Measurements from ENCODE around the gene BTBD9. TPM values are rescaled to one million over a fixed set of nuclear protein-coding genes. Genes with fewer than 3 reads are reported as not detected.

Gene BTBD9
- total RNA-seq, 4 donors from 2014 or later = 17.3 to 50.3 (median 37.8) TPM

DNA sequence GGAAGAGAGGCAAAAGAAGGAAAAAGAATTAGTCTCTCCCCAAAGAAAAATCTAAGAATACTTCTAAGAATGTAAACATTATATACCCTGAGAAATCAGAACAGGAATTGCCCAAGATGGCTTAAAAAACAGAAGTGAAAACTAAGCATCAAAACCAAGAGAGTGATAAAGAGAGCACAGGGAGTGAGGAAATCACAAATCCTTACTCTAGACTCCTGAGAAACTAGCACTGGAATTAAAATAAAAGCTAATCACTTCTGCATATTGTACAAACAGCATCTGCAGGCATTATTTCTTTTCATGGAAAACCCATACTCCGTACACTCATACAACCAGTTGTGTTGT is 285.7 kb downstream of the BTBD9 start:
- Histone ChIP-seq H3K4me3 (no peak overlapping the region), H3K27ac (no peak overlapping the region), H3K27me3 (no peaks in the 10 kb centered on the region), H3K36me3 (no peaks in the 10 kb centered on the region), H3K4me1 (no peaks in the 10 kb centered on the region), H3K9me3 (no peaks in the 10 kb centered on the region)
- TF ChIP-seq, protein P1, sequence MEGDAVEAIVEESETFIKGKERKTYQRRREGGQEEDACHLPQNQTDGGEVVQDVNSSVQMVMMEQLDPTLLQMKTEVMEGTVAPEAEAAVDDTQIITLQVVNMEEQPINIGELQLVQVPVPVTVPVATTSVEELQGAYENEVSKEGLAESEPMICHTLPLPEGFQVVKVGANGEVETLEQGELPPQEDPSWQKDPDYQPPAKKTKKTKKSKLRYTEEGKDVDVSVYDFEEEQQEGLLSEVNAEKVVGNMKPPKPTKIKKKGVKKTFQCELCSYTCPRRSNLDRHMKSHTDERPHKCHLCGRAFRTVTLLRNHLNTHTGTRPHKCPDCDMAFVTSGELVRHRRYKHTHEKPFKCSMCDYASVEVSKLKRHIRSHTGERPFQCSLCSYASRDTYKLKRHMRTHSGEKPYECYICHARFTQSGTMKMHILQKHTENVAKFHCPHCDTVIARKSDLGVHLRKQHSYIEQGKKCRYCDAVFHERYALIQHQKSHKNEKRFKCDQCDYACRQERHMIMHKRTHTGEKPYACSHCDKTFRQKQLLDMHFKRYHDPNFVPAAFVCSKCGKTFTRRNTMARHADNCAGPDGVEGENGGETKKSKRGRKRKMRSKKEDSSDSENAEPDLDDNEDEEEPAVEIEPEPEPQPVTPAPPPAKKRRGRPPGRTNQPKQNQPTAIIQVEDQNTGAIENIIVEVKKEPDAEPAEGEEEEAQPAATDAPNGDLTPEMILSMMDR (IDR thresholded peaks at IDR 0.05) = no peak
- no peak for TF ChIP-seq POLR2A (IDR thresholded peaks at IDR 0.05)
- no peak for DNase-seq

DNA sequence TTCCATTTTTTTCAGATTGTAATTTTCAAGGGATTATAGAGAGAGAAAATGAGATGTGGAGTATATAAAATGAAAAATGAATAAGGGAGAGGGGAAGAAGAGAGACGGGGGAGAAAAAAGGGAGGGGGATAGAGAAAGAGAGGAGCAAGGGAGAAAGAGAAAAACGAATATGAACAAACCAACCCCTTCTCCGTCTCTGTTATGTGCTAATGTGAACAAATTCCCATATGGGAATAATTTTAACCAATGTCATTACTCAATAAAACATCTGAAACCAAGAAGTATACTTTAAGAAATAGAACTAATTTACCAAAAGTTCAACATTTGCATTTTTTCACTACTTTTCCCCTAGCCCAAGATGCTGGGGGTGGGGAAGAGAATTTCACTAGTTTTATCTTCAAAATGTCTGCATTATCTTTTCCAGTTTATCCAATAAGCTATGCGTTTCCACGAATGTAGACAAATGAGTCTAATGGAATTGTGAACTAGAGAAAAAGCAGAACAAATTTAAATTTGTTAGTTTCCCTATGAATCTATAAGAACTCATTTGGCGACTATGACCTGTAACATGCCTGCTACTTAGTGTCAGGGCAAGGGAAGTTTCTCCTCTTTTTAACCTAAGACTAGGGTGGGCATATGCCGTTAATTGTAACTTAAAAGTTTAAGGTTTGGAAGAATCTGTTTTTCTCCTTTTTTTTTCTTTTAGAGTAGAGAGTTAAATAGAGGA is 286.3 kb downstream of the BTBD9 start:
- no peaks in the 10 kb centered on the region for H3K36me3 ChIP-seq
- TF ChIP-seq, protein P1 (IDR thresholded peaks at IDR 0.05) = no peak
- TF ChIP-seq POLR2A (IDR thresholded peaks at IDR 0.05) = no peak
- no peak for DNase-seq
- no peak overlapping the region for H3K27ac ChIP-seq
- no peaks in the 10 kb centered on the region for H3K27me3 ChIP-seq
- H3K4me3 ChIP-seq = no peak overlapping the region
- no peaks in the 10 kb centered on the region for H3K4me1 ChIP-seq
- H3K9me3 ChIP-seq = no peaks in the 10 kb centered on the region

DNA sequence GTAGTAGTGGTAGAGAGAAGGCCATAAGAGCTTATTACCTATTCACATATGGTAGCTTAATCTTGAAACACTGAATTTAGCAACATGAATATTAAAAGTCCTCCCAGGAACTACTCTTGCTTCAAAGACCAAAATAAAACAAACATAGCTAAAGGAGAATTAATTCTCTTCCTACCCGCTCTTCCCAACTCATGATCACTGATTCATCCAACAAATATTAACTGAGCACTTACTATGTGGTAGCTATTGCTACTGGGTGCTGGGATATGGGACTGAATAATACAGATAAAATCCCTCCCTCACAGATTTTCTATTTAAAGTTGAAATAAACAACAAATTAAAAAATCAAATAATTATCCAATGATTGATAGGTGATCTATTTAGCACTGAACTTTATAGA is 287.1 kb downstream of the BTBD9 start:
- TF ChIP-seq POLR2A (IDR thresholded peaks at IDR 0.05) = no peak
- TF ChIP-seq, protein P1 (IDR thresholded peaks at IDR 0.05) = no peak
- Histone ChIP-seq H3K27ac (no peak overlapping the region), H3K27me3 (no peaks in the 10 kb centered on the region), H3K9me3 (no peaks in the 10 kb centered on the region), H3K4me1 (no peaks in the 10 kb centered on the region), H3K4me3 (no peak overlapping the region), H3K36me3 (no peaks in the 10 kb centered on the region)
- no peak for DNase-seq

DNA sequence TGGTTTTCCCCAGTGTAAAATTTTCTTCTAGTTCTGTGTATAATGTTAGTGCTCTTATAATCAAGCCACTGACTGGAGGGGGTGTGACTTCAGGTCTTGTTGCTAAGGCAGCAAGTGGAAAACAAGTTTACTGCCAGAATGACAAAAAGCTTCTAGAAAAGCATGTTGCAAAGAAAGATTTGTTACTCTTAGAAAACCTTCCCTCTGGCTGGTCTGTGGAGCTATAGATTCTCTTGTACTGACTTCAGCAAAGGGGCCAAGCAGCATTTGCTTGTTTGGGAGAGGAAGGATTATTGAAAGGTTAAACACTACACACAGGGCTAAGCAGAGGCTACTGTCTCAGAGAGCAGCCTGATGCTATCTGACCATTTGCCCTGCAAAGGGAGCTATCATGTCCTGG is 288.8 kb downstream of the BTBD9 start:
- TF ChIP-seq, protein P1 (IDR thresholded peaks at IDR 0.05) = no peak
- TF ChIP-seq POLR2A (IDR thresholded peaks at IDR 0.05) = no peak

DNA sequence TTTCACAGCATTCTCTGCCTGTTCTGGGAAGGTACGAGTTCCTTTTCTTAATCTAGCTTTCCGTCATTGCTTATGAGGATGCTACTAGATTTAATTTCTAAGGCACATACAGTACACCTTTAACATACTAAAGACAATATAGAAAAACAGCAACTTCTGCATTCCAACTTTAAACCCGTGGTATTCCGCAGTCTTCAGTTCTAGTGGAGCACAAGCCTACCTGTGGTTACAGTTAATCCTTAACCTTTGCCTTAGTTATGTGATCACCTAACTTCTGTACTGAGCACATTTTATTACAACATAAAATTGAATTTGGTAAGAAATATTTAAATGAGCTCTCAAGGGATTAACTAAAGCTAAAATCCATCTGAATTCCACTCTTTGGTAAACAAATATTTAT is 289.5 kb downstream of the BTBD9 start:
- H3K9me3 ChIP-seq = no peaks in the 10 kb centered on the region
- H3K27me3 ChIP-seq = no peaks in the 10 kb centered on the region
- DNase-seq = no peak
- H3K27ac ChIP-seq = no peak overlapping the region
- H3K4me1 ChIP-seq = no peaks in the 10 kb centered on the region
- H3K36me3 ChIP-seq = no peaks in the 10 kb centered on the region
- TF ChIP-seq POLR2A (IDR thresholded peaks at IDR 0.05) = no peak
- TF ChIP-seq, protein P1 (IDR thresholded peaks at IDR 0.05) = no peak
- H3K4me3 ChIP-seq = no peak overlapping the region

More for the DNA sequence above, 288.8 kb downstream of the BTBD9 start:
- H3K9me3 ChIP-seq = no peaks in the 10 kb centered on the region
- no peaks in the 10 kb centered on the region for H3K36me3 ChIP-seq
- H3K27ac ChIP-seq = no peak overlapping the region
- no peaks in the 10 kb centered on the region for H3K27me3 ChIP-seq
- H3K4me1 ChIP-seq = no peaks in the 10 kb centered on the region
- no peak overlapping the region for H3K4me3 ChIP-seq
- DNase-seq = no peak

DNA sequence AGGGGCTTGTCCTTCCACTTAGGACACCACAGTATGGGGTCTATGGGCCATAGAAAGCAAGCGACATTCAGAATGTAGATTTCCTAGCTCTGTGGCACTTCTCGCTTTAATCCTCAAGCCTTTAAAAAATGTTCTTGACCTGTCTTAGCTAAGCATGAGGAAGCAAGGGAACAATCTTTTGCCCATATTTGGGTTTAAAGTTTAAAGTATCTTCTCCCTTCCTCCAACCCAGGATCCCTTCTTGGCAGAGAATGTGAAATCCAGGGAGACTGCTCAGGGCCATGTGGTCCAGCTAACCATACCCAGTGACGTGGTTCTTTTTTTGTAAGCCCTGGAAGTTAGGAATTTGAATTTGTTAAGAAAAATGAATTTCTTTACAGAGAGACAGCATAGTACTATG is 289.9 kb downstream of the BTBD9 start:
- Histone ChIP-seq H3K9me3 (no peaks in the 10 kb centered on the region), H3K4me1 (no peaks in the 10 kb centered on the region), H3K4me3 (no peak overlapping the region), H3K27ac (no peak overlapping the region), H3K27me3 (no peaks in the 10 kb centered on the region), H3K36me3 (no peaks in the 10 kb centered on the region)
- TF ChIP-seq, protein P1 (IDR thresholded peaks at IDR 0.05) = no peak
- no peak for TF ChIP-seq POLR2A (IDR thresholded peaks at IDR 0.05)
- no peak for DNase-seq

Measured in Peyer's patch (tissue), 4 donors.